T-helper 1 cell treated with Interleukin-12 subunit alpha and Interleukin-12 subunit beta and Interleukin-4 antibody, amounts not matched to agents 30 ng/mL and 1 ng/mL, for 36 hours (primary cell): ENCODE measurements around the gene MGAT5. TPM values are rescaled to one million over a fixed set of nuclear protein-coding genes. Genes with fewer than 3 reads are reported as not detected.

Experiments used
- intact Hi-C: fragments of 100-400 bp; cut with micrococcal nuclease; formaldehyde crosslinking; loops from one replicate; pipeline ENCODE4 v1.15.1; 2024
- total RNA-seq: library from RNA; stranded (reverse); gene quantifications from 2 replicates; pipeline ENCODE4 v1.2.3, GENCODE V29; 2022

The MGAT5 gene
- total RNA-seq, 1 donor from 2014 or later: 39.6 TPM

GRCh38 chr2:134359367-134360081 lies 105.7 kb downstream of the MGAT5 start:
- intact Hi-C loops: no loop called here

- intact Hi-C loops: no loop called here
Observed at GRCh38 chr2:134360745-134361487, 107.0 kb downstream of the MGAT5 start.

- intact Hi-C loops: no loop called here
Observed at GRCh38 chr2:134361648-134362047, 107.8 kb downstream of the MGAT5 start.

- intact Hi-C loops: no loop called here
Observed at GRCh38 chr2:134362152-134362668, 108.3 kb downstream of the MGAT5 start.

- intact Hi-C loops: no loop called here
Observed at GRCh38 chr2:134362740-134363139, 108.9 kb downstream of the MGAT5 start.

GRCh38 chr2:134365356-134365755 lies 111.5 kb downstream of the MGAT5 start:
- intact Hi-C loops: no loop called here

- intact Hi-C loops: no loop called here
Observed at GRCh38 chr2:134366359-134366758, 112.5 kb downstream of the MGAT5 start.

GRCh38 chr2:134367213-134367612 lies 113.3 kb downstream of the MGAT5 start:
- intact Hi-C loops: no loop called here

- intact Hi-C loops: no loop called here
Observed at GRCh38 chr2:134368009-134368817, 114.3 kb downstream of the MGAT5 start.

GRCh38 chr2:134369220-134369902 lies 115.5 kb downstream of the MGAT5 start:
- intact Hi-C loops: no loop called here

- intact Hi-C loops: no loop called here
Observed at GRCh38 chr2:134370655-134371445, 117.0 kb downstream of the MGAT5 start.

GRCh38 chr2:134372141-134372540 lies 118.3 kb downstream of the MGAT5 start:
- intact Hi-C loops: no loop called here

GRCh38 chr2:134372611-134373131 lies 118.8 kb downstream of the MGAT5 start:
- intact Hi-C loops: no loop called here

- intact Hi-C loops: no loop called here
Observed at GRCh38 chr2:134375935-134376334, 122.1 kb downstream of the MGAT5 start.

GRCh38 chr2:134377730-134378129 lies 123.9 kb downstream of the MGAT5 start:
- intact Hi-C loops: no loop called here

- intact Hi-C loops: no loop called here
Observed at GRCh38 chr2:134379293-134379692, 125.4 kb downstream of the MGAT5 start.

GRCh38 chr2:134379722-134380121 lies 125.8 kb downstream of the MGAT5 start:
- intact Hi-C loops: no loop called here

GRCh38 chr2:134381141-134381540 lies 127.3 kb downstream of the MGAT5 start:
- intact Hi-C loops: no loop called here

- intact Hi-C loops: no loop called here
Observed at GRCh38 chr2:134384131-134384530, 130.3 kb downstream of the MGAT5 start.

GRCh38 chr2:134385195-134385594 lies 131.3 kb downstream of the MGAT5 start:
- intact Hi-C loops: no loop called here
